Osteoblast (primary cell): Measurements from ENCODE around the gene BRAT1. TPM values are rescaled to one million over a fixed set of nuclear protein-coding genes. Genes with fewer than 3 reads are reported as not detected.

ENCODE experiments used
- DNase-seq: peaks from one replicate; pipeline ENCODE4 v3.0.0; 2011; ENCODE audit warnings: low spot score, mixed read lengths; ENCODE audit not compliant: insufficient read length; ENCODE audit errors: missing footprints
- H2AFZ ChIP-seq: 2 replicates; pipeline ENCODE4 v1.6.0; 2011; ENCODE audit warnings: mild to moderate bottlenecking, low read length
- H3K27ac ChIP-seq: 2 replicates; pipeline ENCODE4 v1.5.1; 2011; ENCODE audit warnings: mild to moderate bottlenecking, low read depth, low read length, moderate library complexity
- H3K27me3 ChIP-seq: 2 replicates; pipeline ENCODE4 v1.6.0; 2012; ENCODE audit warnings: mild to moderate bottlenecking, control low read depth, inconsistent platforms, low read length, moderate library complexity; ENCODE audit not compliant: insufficient read depth
- H3K36me3 ChIP-seq: 2 replicates; pipeline ENCODE4 v1.5.1; 2011; ENCODE audit warnings: mild to moderate bottlenecking, low read length, control low read depth, moderate library complexity; ENCODE audit not compliant: insufficient read depth
- H3K4me1 ChIP-seq: 2 replicates; pipeline ENCODE4 v1.5.1; 2011; ENCODE audit warnings: mild to moderate bottlenecking, low read length, control low read depth, moderate library complexity; ENCODE audit not compliant: insufficient read depth
- H3K4me2 ChIP-seq: 2 replicates; pipeline ENCODE4 v1.6.0; 2011; ENCODE audit warnings: mild to moderate bottlenecking, low read length; ENCODE audit not compliant: insufficient read depth
- H3K4me3 ChIP-seq: fragments of 200-600 bp; sonication (generic); 3 replicates; pipeline ENCODE4 v1.5.1; 2012; ENCODE audit warnings: mild to moderate bottlenecking, low read length, inconsistent platforms; ENCODE audit not compliant: insufficient read depth
- H3K79me2 ChIP-seq: 2 replicates; pipeline ENCODE4 v1.6.0; 2012; ENCODE audit warnings: mild to moderate bottlenecking, low read length, control low read depth, inconsistent platforms; ENCODE audit not compliant: insufficient read depth
- H3K9me3 ChIP-seq: 2 replicates; pipeline ENCODE4 v1.5.1; 2011; ENCODE audit warnings: low read depth, low read length, control low read depth
- H4K20me1 ChIP-seq: 2 replicates; pipeline ENCODE4 v1.6.0; 2012; ENCODE audit warnings: mild to moderate bottlenecking, low read length, control low read depth; ENCODE audit not compliant: insufficient read depth
- total RNA-seq: library from RNA; depleted of rRNA; stranded (reverse); fragments of >200 nt; gene quantifications from 2 replicates; pipeline ENCODE4 v1.2.3, GENCODE V29; 2012
- TF ChIP-seq, protein P1 (sequence below): IDR thresholded peaks from 2 replicates; pipeline ENCODE4 v1.5.1; 2011; ENCODE audit warnings: mild to moderate bottlenecking, low read depth, low read length, moderate library complexity; ENCODE audit errors: extremely low read depth

Gene BRAT1
- total RNA-seq, 1 donor, result 28.2 TPM

DNA sequence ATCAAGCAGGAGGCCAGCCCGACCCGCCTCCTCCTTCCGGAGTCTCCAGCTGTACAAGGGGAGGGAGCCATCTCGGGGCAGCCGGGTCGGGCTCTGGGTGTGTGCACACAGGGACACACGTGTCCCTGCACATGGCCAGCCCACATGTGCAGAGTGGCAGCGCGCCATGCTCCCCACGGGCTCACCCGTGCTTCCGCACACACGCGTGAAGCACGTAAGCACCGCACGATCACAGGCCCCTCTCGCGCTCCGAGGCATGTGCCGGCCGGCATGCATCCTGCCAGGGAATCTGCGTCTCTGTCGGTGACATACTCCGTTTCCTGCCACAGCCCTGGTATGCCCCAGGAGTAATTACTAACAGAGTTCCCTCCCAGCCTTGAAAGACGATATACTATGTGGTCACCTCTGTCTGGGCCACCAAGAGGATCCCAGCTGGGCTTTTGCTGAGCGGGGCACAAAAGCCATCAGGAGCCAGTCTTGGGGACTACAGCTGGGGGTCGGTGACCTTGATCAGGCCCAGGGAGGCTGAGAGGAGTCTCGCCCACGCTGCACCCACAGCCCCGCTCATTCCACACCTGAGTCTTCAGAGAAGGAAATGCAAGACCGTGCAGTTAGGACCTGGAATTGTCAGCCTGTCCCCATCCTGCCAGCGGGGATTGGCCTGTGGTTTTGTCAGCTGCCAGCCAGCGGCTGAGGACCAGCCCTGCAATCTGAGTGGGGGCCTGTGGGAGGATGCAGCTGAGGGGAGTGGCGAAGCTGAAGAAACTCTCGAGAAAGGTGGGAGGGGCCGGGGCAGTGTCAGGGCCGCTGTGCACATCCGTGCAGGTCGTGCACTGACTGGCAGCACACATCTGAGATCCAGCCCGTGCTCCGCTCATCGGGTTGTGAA is 46.8 kb downstream of the BRAT1 start:
- peak overlapping the region; percentile 4 for H3K27ac ChIP-seq
- DNase-seq, result peak; percentile 97

DNA sequence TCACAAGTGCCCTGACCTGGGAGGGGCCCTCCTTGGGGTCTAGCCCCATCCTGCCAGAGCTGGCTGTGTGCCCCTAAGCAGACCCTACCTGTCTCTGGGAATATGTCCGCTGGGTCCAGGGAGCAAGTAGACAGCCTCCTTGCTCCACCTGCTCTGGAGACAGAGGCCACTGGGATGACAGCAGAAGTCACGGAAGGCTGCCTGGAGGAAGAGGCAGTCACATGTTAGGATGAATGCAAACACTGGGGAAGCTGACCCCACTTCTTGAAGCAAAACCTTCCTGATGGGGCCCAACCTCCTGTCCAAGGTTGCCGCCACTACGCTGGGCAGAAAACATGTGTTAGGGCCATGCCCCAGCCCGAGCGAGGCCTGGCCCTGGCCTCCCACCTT is 47.4 kb downstream of the BRAT1 start:
- DNase-seq, result no peak
- H3K27me3 ChIP-seq, result no peaks in the 10 kb centered on the region
- H3K36me3 ChIP-seq, result no peaks in the 10 kb centered on the region
- H3K27ac ChIP-seq, result no peak overlapping the region
- H3K4me3 ChIP-seq, result peak overlapping the region; percentile 37
- no peaks in the 10 kb centered on the region for H3K79me2 ChIP-seq
- TF ChIP-seq, protein P1, sequence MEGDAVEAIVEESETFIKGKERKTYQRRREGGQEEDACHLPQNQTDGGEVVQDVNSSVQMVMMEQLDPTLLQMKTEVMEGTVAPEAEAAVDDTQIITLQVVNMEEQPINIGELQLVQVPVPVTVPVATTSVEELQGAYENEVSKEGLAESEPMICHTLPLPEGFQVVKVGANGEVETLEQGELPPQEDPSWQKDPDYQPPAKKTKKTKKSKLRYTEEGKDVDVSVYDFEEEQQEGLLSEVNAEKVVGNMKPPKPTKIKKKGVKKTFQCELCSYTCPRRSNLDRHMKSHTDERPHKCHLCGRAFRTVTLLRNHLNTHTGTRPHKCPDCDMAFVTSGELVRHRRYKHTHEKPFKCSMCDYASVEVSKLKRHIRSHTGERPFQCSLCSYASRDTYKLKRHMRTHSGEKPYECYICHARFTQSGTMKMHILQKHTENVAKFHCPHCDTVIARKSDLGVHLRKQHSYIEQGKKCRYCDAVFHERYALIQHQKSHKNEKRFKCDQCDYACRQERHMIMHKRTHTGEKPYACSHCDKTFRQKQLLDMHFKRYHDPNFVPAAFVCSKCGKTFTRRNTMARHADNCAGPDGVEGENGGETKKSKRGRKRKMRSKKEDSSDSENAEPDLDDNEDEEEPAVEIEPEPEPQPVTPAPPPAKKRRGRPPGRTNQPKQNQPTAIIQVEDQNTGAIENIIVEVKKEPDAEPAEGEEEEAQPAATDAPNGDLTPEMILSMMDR, result no peak
- peaks cover 24% of the 10 kb centered on the region for H3K4me1 ChIP-seq
- H2AFZ ChIP-seq, result no peak overlapping the region
- peak overlapping the region; percentile 37 for H3K4me2 ChIP-seq
- no peaks in the 10 kb centered on the region for H3K9me3 ChIP-seq
- H4K20me1 ChIP-seq, result no peaks in the 10 kb centered on the region

More for the DNA sequence above, 46.8 kb downstream of the BRAT1 start:
- no peaks in the 10 kb centered on the region for H3K79me2 ChIP-seq
- H3K36me3 ChIP-seq, result no peaks in the 10 kb centered on the region
- peak overlapping the region; percentile 37 for H3K4me2 ChIP-seq
- H3K9me3 ChIP-seq, result no peaks in the 10 kb centered on the region
- H2AFZ ChIP-seq, result no peak overlapping the region
- no peaks in the 10 kb centered on the region for H4K20me1 ChIP-seq
- H3K27me3 ChIP-seq, result no peaks in the 10 kb centered on the region
- H3K4me1 ChIP-seq, result peaks cover 17% of the 10 kb centered on the region
- TF ChIP-seq, protein P1, result no peak
- peak overlapping the region; percentile 37 for H3K4me3 ChIP-seq

DNA sequence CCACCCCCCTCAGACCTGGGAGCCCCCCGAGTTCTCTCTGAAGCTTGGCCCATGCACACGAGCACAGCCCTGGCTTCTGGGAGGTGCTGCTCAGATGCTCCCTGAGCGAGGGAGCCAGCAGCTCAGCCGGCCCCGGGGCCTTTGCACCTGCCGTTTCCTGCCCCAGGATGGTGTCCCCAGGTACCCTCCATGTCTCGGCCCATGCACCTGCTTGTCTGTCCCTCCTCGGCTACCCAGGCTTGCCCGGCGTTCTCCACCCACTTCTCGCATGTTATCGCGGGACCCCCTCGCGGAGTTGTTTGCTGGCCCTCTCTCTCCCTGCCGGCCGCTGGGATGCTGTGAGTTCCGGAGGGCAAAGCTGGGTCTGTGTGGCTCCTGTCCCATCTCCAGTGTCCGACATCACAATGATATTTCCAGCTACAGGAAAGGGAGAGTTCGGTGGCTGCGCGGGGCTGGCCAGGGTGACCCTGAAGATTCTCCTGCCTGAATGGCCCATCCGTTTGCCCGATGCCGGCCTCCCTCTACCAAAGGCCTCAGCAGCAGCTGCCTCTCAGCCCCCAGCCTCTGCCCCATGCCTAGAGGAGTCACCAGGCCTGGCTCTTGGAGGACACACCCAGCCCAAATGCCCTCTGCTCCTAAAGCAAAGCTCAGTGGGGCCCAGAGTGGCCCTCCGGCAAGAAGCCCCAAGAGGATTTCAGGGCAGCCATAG is 48.0 kb downstream of the BRAT1 start:
- H3K79me2 ChIP-seq, result no peaks in the 10 kb centered on the region
- H3K4me1 ChIP-seq, result peaks cover 25% of the 10 kb centered on the region
- no peaks in the 10 kb centered on the region for H3K9me3 ChIP-seq
- TF ChIP-seq, protein P1, result no peak
- no peaks in the 10 kb centered on the region for H4K20me1 ChIP-seq
- no peaks in the 10 kb centered on the region for H3K36me3 ChIP-seq
- H2AFZ ChIP-seq, result no peak overlapping the region
- H3K27ac ChIP-seq, result no peak overlapping the region
- DNase-seq, result no peak
- H3K27me3 ChIP-seq, result no peaks in the 10 kb centered on the region
- H3K4me2 ChIP-seq, result no peak overlapping the region
- H3K4me3 ChIP-seq, result no peak overlapping the region

DNA sequence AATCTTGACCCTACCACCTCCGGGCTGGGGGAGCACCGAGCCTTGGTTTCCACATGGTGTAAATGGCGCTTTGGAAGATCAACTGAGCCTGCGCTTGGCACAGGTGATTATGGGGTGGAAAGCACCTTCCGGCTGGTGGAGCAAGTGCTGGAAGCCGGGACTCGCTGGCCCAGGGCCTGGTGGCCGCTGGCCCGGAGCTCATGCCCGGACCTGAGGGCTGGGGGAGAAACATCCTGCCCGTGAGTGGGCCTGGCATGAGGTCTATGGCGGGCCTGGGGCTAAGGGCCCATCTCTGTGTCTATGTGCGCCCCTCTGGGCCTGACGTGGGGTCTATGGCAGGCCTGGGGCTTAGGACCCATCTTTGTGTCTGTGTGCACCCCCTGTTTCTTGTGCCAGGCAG is 49.9 kb downstream of the BRAT1 start:
- H3K4me1 ChIP-seq, result peaks cover 25% of the 10 kb centered on the region
- H3K4me3 ChIP-seq, result no peak overlapping the region
- H2AFZ ChIP-seq, result no peak overlapping the region
- H3K9me3 ChIP-seq, result no peaks in the 10 kb centered on the region
- no peak overlapping the region for H3K27ac ChIP-seq
- no peak for DNase-seq
- H3K36me3 ChIP-seq, result no peaks in the 10 kb centered on the region
- H3K79me2 ChIP-seq, result no peaks in the 10 kb centered on the region
- H4K20me1 ChIP-seq, result no peaks in the 10 kb centered on the region
- TF ChIP-seq, protein P1, result no peak
- no peak overlapping the region for H3K4me2 ChIP-seq
- H3K27me3 ChIP-seq, result no peaks in the 10 kb centered on the region
